ENCODE measurements around the gene KRTAP12-2.
A peak's percentile ranks its signal among the peaks of the same experiment; 100 is the strongest.

KRTAP12-2 gene, protein sequence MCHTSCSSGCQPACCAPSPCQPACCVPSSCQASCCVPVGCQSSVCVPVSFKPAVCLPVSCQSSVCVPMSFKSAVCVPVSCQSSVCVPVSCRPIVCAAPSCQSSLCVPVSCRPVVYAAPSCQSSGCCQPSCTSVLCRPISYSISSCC

DNA sequence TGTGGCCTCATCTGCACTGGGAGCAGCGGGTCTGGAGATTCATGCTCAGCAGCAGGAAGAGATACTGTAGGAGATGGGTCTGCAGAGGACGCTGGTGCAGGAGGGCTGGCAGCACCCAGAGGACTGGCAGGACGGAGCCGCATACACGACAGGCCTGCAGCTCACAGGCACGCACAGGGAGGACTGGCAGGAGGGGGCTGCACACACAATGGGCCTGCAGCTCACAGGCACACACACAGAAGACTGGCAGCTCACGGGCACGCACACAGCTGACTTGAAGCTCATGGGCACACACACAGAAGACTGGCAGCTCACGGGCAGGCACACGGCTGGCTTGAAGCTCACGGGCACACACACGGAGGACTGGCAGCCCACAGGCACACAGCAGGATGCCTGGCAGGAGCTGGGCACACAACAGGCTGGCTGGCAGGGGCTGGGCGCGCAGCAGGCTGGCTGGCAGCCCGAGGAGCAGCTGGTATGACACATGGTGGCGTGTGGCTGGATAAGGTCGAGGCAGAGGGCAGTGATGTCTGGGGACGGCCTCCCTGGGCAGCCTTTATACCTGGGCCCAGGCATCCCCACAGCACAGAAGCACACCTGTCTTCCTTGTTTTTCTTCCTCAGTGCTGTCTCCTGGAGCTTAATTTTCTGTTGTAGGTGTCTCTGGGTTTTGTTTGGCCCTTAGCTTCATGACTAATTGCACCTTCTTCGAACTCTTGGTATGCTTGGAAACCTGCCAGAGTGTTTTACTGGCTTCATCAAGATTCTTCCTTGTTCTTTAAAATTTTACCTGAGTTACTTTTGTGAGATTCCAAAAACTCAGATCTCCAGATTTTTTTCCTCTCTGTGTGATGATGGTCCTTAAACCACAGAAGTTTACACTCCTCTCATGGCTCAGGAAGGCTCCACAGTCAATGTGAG, at the start of gene KRTAP12-2:
Gene KRTAP12-2 (minus strand): TSS at position 527 of the 920 bp plus-strand sequence. CDS start 41 bp downstream, at position 486.
- no peak for DNase-seq

DNA sequence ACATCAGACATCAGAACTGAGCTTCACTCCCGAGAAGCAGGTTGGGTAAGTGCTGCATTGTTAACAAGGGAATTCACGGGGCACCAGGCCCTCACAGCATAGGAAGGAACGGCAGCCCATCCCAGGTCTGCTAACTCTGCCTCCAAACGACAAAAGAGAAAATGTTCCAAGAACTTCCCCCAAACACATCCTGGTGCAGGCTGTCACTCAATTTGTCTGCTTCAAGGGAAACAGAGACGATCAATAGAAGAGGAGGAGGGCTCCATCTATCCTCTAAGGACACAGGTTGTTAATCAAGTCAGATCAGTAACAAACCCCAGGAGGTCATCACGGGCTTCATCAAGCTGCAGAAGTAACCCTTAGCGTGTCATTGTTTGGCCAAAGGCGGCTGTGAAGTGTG, 48.2 kb upstream of the KRTAP12-2 start:
- no peak for DNase-seq

DNA sequence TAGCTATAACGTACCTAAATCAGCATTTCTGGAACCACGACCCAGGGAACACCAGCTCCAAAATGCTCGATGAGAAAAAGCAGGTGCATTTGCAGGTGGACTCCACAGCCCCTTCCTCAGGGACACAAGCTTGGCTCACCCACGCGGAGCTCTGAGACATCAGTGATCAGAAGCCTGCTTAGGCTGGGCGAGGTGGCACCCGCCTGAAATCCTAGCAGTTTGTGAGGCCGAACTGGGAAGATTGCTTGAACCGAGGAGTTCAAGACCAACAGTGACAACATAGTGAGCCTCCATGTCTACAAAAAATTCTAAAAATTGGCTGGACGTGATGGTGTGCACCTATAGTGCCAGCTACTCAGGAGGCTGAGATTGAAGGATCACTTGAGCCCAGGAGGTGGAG, 47.1 kb upstream of the KRTAP12-2 start:
- no peak for DNase-seq

DNA sequence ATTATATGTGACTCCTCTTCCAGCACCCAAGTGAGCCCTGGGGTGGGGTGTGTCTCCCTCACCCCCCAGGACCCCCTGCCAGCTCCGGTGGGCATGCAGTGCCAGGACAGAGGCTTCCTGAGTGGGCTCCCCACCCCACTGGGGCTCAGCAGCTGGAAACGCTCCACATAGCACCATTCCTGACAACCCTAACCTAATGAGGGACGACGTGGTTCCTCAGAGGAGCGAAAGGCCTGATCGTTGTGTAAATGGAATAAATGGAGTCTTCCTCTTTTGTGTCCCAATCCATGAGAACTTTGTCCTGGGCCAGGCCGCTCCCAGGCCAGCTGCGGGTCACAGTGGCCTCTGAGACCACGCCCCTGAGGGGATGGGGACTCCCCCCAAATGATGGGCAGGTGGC, 46.4 kb upstream of the KRTAP12-2 start:
- no peak for DNase-seq

DNA sequence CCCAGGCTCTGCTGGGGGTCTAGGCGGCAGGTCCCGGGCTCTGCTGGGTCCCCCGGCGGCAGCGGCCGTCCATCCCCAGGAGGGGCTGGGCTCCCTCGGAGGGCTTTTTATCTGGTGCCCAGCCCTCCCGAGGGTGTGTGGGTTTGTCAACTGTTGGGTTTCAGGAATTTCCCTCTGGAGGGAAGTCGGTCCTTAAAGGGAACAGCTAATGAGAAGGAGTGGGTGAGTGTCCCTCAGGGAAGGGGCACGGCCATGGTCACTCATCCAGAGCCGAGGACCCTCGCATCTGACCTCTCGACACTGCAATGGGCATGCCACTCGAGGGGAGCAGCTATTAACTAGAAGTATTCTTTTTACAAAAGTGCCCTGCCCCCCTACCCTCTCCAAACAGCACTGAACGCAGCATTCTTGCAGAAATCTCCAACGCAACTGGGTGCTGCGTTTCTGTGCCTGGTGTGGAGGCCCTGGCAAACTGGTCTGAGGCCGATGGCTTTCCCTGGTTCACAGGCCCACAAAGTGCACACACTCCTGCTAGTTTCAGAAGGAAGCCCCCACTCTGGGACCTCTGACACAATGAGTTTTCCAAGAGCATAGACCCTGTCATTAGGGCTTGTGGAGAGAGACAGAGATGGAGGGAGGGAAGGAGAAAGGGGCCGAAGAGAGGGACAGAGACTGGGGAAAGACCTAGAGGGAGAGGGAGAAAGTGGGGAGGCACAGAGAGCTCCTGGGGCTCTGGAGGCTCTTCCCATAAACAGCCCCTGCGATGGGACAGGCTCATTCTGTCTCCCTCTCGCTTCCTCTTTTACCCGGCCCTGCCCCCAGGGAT, 45.7 kb upstream of the KRTAP12-2 start:
- no peak for DNase-seq

GRCh38 chr21:44711327-44712202, 44.8 kb upstream of the KRTAP12-2 start, which contains the start of gene TSPEAR:
Gene TSPEAR (minus strand): TSS chr21:44711572. CDS start chr21:44711514, 58 bp downstream.
- DNase-seq: no peak

DNA sequence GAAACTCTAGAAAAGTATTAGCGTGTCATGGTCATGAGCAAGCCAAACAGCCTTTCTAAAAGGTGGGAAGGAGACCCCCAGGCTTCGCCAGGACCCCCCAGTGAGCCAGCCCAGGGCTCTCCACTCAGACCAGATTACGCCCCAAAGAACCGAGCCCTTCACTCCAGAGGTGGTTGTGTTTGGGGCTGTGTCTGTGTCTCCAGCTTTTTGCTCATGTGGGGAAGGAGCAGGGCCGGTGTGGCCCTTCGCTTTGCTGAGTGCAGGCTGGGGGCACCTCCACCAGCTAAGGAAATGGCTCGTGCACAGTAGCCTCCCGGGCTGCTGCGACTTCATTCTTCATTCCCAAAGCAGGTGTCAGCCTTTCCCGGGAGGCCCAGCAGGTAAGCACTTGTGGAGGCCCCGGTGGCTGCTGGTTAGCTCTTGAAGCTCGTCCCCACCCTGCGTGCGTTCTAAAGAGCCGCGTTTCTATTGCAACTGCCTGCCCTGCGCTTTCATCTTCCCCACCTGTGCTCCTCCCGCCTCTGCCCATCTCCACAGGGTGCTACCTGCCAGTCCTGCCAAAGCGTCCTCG, 44.1 kb upstream of the KRTAP12-2 start:
- DNase-seq: no peak

GRCh38 chr21:44710294-44710665, 43.6 kb upstream of the KRTAP12-2 start:
- no peak for DNase-seq

- DNase-seq: peak; percentile 6
Measured at GRCh38 chr21:44709426-44710293, 42.9 kb upstream of the KRTAP12-2 start.

- DNase-seq: no peak
Measured at GRCh38 chr21:44708866-44709425, 42.2 kb upstream of the KRTAP12-2 start.

DNA sequence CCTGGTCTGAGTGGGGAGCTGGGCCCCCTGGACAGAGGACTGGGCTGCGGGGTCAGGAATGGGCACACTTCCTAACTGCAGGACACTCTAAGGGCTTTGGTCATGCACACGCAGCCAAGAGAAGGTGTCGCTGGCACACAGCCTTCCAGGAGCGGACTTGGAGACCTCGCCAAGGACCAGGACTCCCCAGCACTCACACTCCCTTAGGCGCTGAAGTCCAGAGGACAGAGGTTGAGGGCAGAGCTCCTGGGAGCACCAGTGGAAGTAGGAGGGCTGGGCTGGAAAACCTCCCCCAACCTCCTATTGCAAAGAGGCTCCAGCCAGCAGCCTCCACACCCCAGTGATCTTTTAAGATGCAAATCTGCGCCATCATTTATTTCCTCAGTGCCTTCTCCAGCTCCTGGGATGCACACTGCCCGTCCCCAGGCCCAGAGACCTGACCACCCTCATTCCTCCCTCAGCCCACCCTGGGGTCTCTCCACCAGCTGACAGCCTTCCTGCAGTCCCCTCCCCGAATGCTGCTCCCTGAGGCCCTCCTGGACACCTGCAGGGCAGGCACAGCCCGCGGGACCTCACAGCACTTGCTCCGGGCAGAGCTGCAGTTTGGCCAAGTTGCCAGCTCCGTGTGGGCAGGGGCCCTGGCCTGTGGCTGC, 41.6 kb upstream of the KRTAP12-2 start:
- DNase-seq: no peak

DNA sequence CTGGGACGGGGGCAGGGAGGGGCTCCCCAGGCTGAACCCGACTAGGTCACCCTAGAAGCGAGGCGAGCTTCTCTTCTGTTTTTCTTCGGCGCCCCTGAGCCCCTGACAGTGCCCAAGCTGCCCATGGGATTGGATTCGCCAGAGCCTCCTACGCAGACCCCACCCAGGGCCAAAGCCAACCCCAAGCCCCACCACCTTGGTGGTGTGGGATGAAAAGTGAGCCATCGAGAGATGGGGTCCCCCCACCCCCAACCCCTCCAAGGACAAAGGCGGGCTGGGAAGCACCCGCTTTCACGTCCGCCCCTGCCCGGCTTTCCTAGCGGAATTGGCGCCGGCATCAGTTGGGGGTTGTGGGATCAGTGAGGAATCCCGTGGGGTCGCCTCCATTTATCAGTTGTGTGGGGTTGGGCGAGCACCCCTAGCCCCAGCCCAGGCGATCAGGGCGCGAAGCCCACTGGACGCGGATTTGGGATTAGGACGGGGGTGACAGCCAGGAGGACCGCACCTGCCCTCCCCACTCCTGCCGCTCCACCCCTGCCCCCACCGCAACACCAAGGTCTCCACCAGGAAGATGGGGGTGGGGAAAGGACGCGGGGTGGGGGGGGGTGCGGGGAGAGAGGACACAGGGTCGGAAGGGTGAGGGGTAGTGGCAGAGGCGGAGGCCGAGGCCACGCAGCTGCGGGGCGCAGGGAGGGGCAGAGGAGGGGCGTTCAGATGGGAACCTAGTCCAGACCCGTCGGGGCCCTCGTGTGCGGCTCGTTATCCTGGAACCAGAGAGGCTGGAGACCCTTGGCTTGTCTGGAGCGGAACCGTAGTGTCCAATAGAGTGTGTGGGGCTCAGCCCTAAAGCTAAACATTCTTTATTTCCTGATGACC, 40.2 kb upstream of the KRTAP12-2 start:
- no peak for DNase-seq

- no peak for DNase-seq
Measured at GRCh38 chr21:44706026-44706705, 39.4 kb upstream of the KRTAP12-2 start.

DNA sequence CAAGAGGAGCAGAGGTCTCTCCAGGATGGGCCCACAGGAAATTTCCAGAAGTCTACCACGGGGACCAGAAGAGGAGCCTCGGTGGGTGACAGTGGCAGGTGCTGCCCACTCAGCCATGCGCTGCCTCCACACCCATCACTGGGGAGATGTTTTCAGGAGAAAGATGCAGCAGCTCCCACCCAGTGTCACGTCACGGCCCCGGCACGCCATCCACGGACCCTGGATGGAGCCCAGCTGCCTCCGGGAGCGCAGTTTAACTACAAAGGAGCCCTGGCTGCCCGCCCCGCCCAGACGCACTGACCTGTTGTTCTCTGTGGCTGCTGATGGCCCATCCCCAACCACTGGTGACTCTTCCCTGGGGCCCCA, 37.9 kb upstream of the KRTAP12-2 start:
- no peak for DNase-seq

- DNase-seq: no peak
Measured at GRCh38 chr21:44703731-44704635, 37.3 kb upstream of the KRTAP12-2 start.

GRCh38 chr21:44702973-44703730, 36.4 kb upstream of the KRTAP12-2 start:
- no peak for DNase-seq
